ENCODE data around the gene RANBP1. TPM values are rescaled to one million over a fixed set of nuclear protein-coding genes. Genes with fewer than 3 reads are reported as not detected.

RANBP1 gene
- total and polyA plus RNA-seq, 9 of the 15 experiments (the other 6 are each of a cell fraction or from before 2014, with no cell fraction given): 162 to 2,891 (median 1,289) TPM

GRCh38 chr22:20125201-20126174, 9.6 kb downstream of the RANBP1 start (continued):
- TF ChIP-seq ZNF586 (CRISPR knock-in tag; conservative IDR thresholded peaks at IDR 0.05) (no peak), CLOCK (CRISPR knock-in tag; IDR thresholded peaks at IDR 0.05; ENCODE audit: borderline replicate concordance) (0 out of 2 replicates have a peak, but pooled peaks have one; percentile 12), CREBBP (IDR thresholded peaks at IDR 0.05; ENCODE audit: low read depth, low read length) (no peak), DACH1 (IDR thresholded peaks at IDR 0.05; ENCODE audit: partially characterized antibody) (no peak), BRD4 (IDR thresholded peaks at IDR 0.05) (no peak), KDM5B (IDR thresholded peaks at IDR 0.05; ENCODE audit: insufficient replicate concordance, low read depth, low read length) (peak; percentile 25), HCFC1 (IDR thresholded peaks at IDR 0.05; ENCODE audit: low read depth, low read length) (no peak), POLR2AphosphoS2 (IDR thresholded peaks at IDR 0.05; ENCODE audit: low read length) (peak; percentile 10; the same call in 1 of the 2 replicates), CHD1 (IDR thresholded peaks at IDR 0.05; ENCODE audit: low read length) (peak; percentile 16), ZNF518B (CRISPR knock-in tag; IDR thresholded peaks at IDR 0.05) (no peak), RREB1 (CRISPR knock-in tag; IDR thresholded peaks at IDR 0.05) (0 out of 2 replicates have a peak, but pooled peaks have one; percentile 55)
- TF ChIP-seq, protein P1, sequence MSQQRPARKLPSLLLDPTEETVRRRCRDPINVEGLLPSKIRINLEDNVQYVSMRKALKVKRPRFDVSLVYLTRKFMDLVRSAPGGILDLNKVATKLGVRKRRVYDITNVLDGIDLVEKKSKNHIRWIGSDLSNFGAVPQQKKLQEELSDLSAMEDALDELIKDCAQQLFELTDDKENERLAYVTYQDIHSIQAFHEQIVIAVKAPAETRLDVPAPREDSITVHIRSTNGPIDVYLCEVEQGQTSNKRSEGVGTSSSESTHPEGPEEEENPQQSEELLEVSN (IDR thresholded peaks at IDR 0.05; ENCODE audit: borderline replicate concordance in 1 of 2, extremely low read depth in 1 of 2, insufficient read depth in 1 of 2, insufficient read length in 1 of 2, low read depth in 1 of 2, low read length in 1 of 2, poor library complexity in 1 of 2, severe bottlenecking in 1 of 2): no peak

Measured in K562 (cell line).